ENCODE data around the gene ARL8A.

- no peak for TF ChIP-seq CTCF (IDR thresholded peaks at IDR 0.05)
- no peak for TF ChIP-seq POLR2AphosphoS5 (IDR thresholded peaks at IDR 0.05)
Observed at GRCh38 chr1:202182040-202182877, 37.7 kb upstream of the ARL8A start.
